NCI-H1048 (cell line): ENCODE measurements around the gene CDKAL1.
"Not testable (repeated sequence)": the region's sequence is repeated elsewhere in the genome, so short reads cannot be mapped to it uniquely, and the experiment has no call there.

Experiments
- DNase-seq: peaks from one replicate; lab custom pipeline; 2025; lab: John Stamatoyannopoulos, UW

Gene CDKAL1

DNA sequence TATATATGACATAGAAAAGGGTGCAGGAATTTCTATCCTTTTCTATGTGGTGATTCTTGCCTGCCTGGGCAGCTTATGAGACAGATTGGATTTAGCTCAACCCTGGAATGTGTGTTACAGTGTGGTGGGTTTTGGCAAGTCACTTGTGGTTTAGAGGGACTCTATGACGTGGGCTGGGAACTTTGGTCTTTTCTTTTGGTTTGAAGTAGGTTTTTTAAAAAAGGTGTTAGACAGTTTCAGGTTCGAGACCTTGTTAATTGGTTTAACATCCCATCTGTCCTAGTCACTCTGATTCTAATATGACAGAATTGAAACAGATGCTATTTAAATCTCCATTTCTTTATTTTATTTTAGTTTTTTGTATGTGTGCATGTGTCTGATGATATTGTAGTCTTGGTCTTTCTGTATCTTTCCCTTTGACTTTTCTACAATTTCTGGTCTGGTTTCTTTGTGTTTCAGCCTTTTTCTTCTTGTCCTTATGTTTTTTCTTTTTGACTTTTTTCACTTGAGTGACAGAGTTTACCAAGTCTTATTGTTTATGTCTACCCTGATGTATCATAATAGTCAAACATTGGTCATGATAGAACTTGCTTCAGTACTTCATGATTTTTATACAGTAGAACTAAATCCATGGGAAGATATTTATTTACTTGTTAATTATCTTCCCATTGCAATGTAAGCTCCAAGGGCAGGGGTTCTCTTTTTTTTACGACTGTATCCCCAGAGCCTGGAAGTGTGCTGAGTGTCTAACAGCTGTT is 174.3 kb downstream of the CDKAL1 start:
- DNase-seq = no peak

DNA sequence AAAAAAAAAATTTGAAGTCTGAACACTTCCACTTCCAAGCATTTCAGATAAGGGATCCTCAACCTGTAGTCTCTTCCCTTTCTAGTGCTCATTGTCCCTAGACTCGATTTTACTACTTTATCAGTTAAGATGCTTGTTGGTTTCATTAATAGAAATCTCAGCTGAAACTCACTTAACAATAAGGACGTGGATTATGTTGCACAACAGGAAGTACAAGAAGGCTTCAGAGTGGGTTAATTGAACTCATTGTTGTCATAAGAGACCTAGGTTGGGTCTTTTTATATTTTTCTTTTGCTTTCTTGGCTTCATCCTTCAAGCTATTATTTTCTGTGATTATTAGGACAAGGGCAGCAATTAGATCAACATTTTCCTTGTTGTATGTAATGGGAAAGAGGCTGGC is 175.2 kb downstream of the CDKAL1 start:
- DNase-seq = no peak

DNA sequence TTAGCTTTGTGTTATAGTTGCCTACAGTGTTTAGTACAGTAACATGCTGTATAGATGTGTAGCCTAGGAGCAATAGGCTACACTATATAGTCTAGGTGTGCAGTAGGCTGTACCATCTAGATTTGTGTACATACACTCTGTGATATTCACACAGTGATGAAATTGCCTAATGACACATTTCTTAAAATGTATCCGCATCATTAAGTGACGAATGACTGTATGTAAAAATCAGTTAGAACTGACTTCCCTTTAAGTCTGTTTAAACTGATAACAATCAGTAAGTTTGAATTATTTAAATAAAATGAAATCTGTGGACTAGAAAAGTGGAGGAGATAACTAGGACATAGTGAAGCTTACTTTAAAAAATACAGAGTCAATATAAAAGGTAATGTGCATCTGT is 176.1 kb downstream of the CDKAL1 start:
- DNase-seq = no peak

- no peak for DNase-seq
These were observed 177.3 kb downstream of the CDKAL1 start for GRCh38 chr6:20711518-20711917.

- DNase-seq = no peak
These were observed 177.8 kb downstream of the CDKAL1 start for GRCh38 chr6:20712011-20712410.

- no peak for DNase-seq
These were observed 181.0 kb downstream of the CDKAL1 start for GRCh38 chr6:20715135-20715806.

DNA sequence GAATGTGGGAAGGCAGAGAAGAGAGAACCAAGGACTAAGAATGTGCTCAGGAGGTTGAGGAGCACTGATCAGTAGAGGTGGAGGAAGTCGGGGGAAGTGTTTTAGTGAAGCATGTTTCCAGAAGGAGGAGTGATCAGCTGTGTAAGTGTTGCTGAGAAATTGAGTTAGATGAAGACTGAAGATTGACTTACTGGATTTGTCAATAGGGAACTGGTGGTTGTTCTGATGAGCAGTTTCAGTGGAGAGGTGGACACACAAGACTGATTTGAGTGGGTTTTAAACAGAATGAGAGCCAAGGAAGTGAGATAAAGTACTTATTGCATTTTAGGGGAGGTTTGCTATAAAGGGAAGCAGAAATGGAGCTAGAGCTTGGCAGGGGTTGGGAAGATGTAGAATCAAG is 182.6 kb downstream of the CDKAL1 start:
- DNase-seq = no peak

GRCh38 chr6:20717743-20718142 is 183.5 kb downstream of the CDKAL1 start:
- DNase-seq = no peak

DNA sequence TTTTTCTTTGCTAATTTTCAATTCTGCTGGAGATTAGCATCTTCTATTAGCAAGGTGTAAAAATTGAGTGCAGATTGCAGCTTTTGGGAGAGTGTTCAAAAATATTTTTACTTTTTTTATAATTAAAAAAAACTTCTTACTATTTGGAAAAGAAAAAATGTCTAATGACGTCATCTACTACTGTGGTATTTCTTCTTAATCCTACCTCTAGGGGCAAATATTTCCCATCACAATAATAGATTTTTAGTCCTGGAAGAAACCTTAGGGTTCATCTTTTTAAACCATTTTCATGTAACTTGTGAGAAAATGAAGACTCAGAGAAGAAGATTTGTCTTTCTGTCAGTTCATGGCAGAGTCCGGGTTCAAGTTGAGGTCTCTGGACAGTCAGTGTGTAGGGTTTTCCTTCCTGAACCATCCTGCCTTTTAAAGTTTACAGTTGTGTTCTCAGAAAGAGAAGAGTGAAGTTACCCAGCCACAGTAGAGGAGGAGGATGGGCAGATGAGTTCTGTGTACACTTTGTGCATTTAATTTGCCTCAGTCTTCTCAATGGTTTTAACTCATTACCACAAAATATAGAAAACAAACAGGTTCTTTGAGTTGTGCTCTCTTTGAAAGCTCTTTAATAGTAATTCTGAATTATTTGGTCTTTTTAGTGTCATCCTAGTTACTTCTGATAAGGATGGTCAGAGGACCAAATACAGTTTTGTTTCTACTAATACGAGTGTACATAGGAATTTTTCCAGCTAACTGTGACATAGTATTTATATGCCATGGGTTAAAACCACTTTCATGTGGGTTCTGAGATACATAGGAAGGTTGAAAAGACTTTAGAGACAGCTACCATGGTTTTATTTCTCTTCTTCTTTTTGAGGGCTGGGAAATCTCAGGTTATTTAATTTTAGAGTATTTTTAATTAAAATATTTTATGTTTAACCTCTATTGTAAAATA is 184.7 kb downstream of the CDKAL1 start:
- DNase-seq = no peak

- no peak for DNase-seq
These were observed 185.7 kb downstream of the CDKAL1 start for GRCh38 chr6:20719980-20720379.

DNA sequence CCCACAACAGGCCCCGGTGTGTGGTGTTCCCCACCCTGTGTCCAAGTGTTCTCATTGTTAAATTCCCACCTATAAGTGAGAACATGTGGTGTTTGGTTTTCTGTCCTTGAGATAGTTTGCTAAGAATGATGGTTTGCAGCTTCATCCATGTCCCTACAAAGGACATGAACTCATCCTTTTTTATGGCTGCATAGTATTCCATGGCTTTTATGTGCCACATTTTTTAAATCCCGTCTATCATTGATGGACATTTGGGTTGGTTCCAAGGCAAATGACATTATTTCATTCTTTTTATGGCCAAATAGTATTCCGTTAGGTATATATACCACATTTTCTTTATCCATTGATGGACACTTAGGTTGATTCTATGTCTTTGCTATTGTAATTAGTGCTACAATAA is 186.9 kb downstream of the CDKAL1 start:
- not testable (repeated sequence) for DNase-seq

DNA sequence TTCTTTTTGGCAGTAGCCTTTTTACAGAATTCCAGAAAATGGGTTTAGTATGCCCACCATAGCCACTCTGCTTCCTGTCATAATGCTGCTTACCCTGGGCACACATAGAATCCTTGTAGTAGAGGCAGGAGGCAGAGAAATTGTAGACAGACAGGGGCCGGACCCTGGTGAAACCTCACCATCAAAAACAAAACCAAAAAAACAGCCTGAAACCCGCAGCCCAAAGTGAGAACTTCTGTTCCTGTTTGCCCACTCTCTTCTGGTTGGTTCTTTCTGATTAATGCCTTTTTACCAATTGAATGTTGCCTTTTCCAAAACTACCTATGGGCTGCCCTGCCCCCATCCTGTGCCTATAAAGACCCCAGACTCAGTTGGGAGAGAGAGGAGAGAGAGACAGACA is 188.2 kb downstream of the CDKAL1 start:
- no peak for DNase-seq

- DNase-seq = no peak
These were observed 189.0 kb downstream of the CDKAL1 start for GRCh38 chr6:20723236-20723635.

GRCh38 chr6:20724443-20725190 is 190.4 kb downstream of the CDKAL1 start:
- DNase-seq = no peak

GRCh38 chr6:20725235-20725634 is 191.0 kb downstream of the CDKAL1 start:
- not testable (repeated sequence) for DNase-seq

GRCh38 chr6:20729086-20729485 is 194.8 kb downstream of the CDKAL1 start:
- DNase-seq = no peak

DNA sequence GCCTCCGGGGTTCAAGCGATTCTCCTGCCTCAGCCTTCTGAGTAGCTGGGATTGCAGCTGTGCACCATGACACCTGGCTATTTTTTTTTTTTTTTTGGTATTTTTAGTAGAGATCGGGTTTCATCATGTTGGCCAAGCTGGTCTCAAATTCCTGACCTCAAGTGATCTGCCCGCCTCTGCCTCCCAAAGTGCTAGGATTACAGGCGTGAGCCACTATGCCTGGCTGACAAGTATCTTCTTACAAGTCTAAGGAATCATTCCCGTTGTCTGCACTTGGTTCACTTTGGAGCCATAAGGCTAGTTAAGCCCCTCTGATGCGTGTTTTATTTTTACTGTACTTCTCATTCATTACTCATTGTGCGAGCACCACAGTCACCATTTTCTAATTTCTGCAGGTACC is 198.1 kb downstream of the CDKAL1 start:
- not testable (repeated sequence) for DNase-seq

GRCh38 chr6:20732896-20733295 is 198.6 kb downstream of the CDKAL1 start:
- DNase-seq = no peak

DNA sequence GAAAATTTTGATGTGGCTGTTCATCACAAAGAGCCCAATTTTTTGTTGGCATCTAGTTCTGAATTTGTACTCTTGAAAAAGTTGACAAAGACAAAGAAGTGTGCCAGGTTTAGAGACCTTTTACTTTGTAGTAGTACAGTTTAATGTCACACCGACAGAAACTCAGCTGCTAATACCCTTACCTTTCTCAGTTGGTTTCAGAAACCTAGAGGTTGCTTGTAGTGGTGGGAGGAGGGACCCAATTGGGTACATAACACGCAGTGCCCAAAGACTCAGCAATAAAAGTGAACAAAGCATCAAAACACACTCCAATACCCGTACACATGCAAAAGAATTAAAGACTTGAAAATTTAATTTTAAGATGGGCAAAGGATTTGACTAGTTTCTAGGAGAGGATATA is 203.7 kb downstream of the CDKAL1 start:
- no peak for DNase-seq

GRCh38 chr6:20740088-20740487 is 205.8 kb downstream of the CDKAL1 start:
- no peak for DNase-seq

- no peak for DNase-seq
These were observed 206.5 kb downstream of the CDKAL1 start for GRCh38 chr6:20740727-20741126.

- DNase-seq = no peak
These were observed 207.2 kb downstream of the CDKAL1 start for GRCh38 chr6:20741490-20741889.
